Activated naive CD4-positive, alpha-beta T cell treated with anti-CD3 and anti-CD28 coated beads for 36 hours (primary cell): Measurements from ENCODE around the gene CDC27. TPM values are rescaled to one million over a fixed set of nuclear protein-coding genes. Genes with fewer than 3 reads are reported as not detected.
"Not testable (repeated sequence)": the region's sequence is repeated elsewhere in the genome, so short reads cannot be mapped to it uniquely, and the experiment has no call there.

Source experiments
- CTCF ChIA-PET: fragments of 350-600 bp; sonication (Branson Sonifier 250); formaldehyde crosslinking; loops from one replicate; lab custom pipeline; 2021; ENCODE audit warnings: antibody characterized with exemption; lab: Charles Lee
- DNase-seq: peaks from one replicate; pipeline ENCODE4 v3.0.0-alpha.2; 2020
- H3K27ac Mint-ChIP-seq: one replicate; pipeline ENCODE4 v1.8.0; 2021; ENCODE audit warnings: mild to moderate bottlenecking, mixed read lengths
- H3K27me3 Mint-ChIP-seq: one replicate; pipeline ENCODE4 v1.8.0; 2021; ENCODE audit warnings: low read depth, mixed read lengths
- H3K36me3 Mint-ChIP-seq: one replicate; pipeline ENCODE4 v1.8.0; 2021; ENCODE audit warnings: low read depth, mixed read lengths
- H3K4me1 Mint-ChIP-seq: one replicate; pipeline ENCODE4 v1.8.0; 2021; ENCODE audit warnings: low read depth, mixed read lengths
- H3K4me3 Mint-ChIP-seq: one replicate; pipeline ENCODE4 v1.8.0; 2021; ENCODE audit warnings: mild to moderate bottlenecking, moderate library complexity, mixed read lengths
- H3K9me3 Mint-ChIP-seq: one replicate; pipeline ENCODE4 v1.8.0; 2021; ENCODE audit warnings: mixed read lengths
- intact Hi-C: fragments of 100-400 bp; cut with micrococcal nuclease; formaldehyde crosslinking; loops from one replicate; pipeline ENCODE4 v1.15.1; 2023
- total RNA-seq, 2 experiments: library from RNA; stranded (reverse); gene quantifications; one replicate each; pipeline ENCODE4 v1.2.3, GENCODE V29; 2021

Gene CDC27
- total RNA-seq, 2 experiments from 2014 or later = 105 to 117 TPM

DNA sequence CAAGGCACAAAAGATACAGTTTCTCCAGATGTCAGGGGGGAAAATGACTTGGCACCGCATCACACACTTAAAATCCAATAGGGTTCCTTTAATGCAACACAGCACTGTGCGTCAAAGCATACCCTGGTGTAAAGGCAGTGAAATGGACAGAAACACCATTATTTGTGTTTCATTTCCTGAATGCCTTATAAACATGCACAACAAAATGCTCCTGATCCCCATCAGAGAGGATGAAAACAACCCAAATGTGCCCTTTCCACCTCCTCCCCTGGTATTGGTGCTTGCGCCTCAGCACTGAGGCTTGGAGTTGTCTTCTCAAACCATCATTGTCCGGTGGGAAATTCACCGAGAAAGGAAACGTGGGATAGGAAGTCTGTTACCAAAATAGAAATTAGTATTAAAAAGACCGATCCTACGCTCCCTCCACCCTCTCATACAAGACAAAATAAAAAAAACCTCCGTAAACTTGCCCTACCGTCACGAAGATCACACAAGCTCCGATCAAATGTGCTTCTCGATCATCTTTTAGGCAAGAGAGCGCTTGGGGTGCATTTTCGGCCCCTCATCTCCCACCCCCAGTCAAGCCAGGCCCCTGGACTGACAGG lies 722 bp downstream of the CDC27 start:
- Mint-ChIP-seq H3K4me1 (peaks cover 34% of the 10 kb centered on the region), H3K27ac (peak overlapping the region; percentile 91), H3K9me3 (no peaks in the 10 kb centered on the region), H3K4me3 (peak overlapping the region; percentile 84), H3K27me3 (no peaks in the 10 kb centered on the region), H3K36me3 (peaks cover 10% of the 10 kb centered on the region)
- intact Hi-C loops = loop anchor here (10.0 kb wide), 2 partner anchors 64 to 264 kb away; partner anchors contain the start of gene GOSR2
- DNase-seq = peak; percentile 44
- CTCF ChIA-PET = interaction anchor here (0.5 to 1.1 kb wide), 3 partner anchors 12 to 758 kb away, joined by 3 to 5 read pairs (median 3); no protein-coding TSS in a partner anchor

DNA sequence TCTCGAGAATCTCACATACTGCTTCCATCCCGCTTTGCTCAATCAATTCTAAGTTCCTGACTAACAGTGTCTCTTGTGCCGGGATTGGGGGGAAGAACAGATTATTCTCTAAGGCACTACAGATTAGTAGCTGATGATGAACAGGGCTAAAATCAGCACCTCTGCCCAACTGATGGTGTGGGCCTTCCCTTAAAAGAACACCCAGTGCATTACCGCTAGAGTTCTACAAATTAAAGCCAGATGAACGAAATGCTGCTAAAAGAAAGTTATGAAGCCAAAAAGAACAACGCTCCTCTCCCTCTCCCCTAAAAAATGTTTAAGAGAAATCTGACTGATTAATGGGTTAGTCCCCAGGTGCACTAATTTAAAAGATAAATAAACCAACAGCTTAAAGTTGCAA lies 4.4 kb downstream of the CDC27 start:
- intact Hi-C loops = loop anchor here (10.0 kb wide), 2 partner anchors 60 to 260 kb away; partner anchors contain the start of gene GOSR2
- Mint-ChIP-seq H3K4me1 (peaks cover 38% of the 10 kb centered on the region), H3K9me3 (no peaks in the 10 kb centered on the region), H3K27me3 (no peaks in the 10 kb centered on the region), H3K27ac (no peak overlapping the region), H3K36me3 (peaks cover 17% of the 10 kb centered on the region), H3K4me3 (no peak overlapping the region)
- DNase-seq = no peak
- CTCF ChIA-PET = no interaction called here

DNA sequence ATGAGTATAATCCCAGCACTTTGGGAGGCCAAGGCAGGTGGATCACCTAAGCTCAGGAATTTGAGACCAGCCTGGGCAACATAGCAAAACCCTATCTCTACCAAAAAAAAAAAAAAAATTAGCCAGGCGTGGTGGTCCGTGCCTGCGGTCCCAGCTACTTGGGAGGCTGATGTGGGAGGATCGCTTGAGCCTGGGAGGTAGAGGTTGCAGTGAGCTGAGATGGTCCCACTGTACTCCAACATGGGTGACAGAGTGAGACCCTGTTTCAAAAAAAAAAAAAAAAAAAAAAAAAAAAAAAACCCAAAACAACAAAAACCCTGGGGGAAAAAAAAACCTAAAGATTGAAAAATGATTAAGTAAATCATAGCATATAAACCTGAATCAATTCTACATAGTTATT lies 8.1 kb downstream of the CDC27 start:
- H3K27me3 Mint-ChIP-seq, H3K4me3 Mint-ChIP-seq, DNase-seq, H3K9me3 Mint-ChIP-seq, CTCF ChIA-PET, H3K27ac Mint-ChIP-seq: not testable (repeated sequence)
- Mint-ChIP-seq H3K36me3 (peaks cover 23% of the 10 kb centered on the region), H3K4me1 (peaks cover 38% of the 10 kb centered on the region)
- intact Hi-C loops = loop anchor here (10.0 kb wide), 2 partner anchors 56 to 256 kb away; partner anchors contain the start of gene GOSR2

DNA sequence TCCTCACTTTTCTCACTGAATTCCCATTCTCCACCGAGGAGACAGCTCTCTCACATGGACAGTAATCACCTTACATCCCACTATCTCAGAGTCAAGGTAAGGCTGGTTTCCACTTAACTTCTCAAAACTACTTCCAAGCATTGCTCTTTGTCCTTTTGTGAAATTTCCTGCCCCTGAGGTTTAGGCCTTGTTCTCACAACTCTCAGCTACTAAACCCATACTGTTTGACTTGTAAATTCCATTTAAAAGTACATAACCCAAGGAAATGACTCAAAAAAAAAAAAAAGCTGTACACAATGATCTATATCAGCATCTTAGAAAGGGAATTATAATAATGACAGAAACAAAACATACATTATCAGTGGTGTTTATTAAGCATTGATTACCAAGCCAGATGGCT lies 8.8 kb downstream of the CDC27 start:
- no peaks in the 10 kb centered on the region for H3K9me3 Mint-ChIP-seq
- no peaks in the 10 kb centered on the region for H3K27me3 Mint-ChIP-seq
- no peak overlapping the region for H3K27ac Mint-ChIP-seq
- H3K36me3 Mint-ChIP-seq = peaks cover 22% of the 10 kb centered on the region
- CTCF ChIA-PET = no interaction called here
- H3K4me3 Mint-ChIP-seq = no peak overlapping the region
- H3K4me1 Mint-ChIP-seq = peaks cover 36% of the 10 kb centered on the region
- intact Hi-C loops = loop anchor here (10.0 kb wide), 2 partner anchors 56 to 256 kb away; partner anchors contain the start of gene GOSR2
- DNase-seq = no peak

DNA sequence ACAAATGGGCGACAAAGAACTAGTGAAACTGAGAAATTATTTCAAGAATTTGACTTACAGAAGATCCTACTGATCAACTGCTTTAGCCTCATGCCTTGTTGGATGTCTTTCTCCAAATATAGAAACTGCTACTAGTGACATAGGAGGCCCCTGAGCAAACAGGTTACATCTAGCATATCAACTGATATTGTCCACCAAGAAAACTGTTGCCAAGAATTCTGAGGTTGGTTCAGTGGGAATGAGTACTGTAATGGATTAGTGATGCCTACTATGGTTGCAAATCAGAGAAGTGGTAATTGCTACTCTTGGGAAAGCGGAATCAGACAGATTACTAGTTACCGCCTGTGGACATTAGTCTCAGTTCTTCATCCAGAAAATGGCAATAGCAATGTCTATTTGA lies 10.0 kb downstream of the CDC27 start:
- intact Hi-C loops = no loop called here
- Mint-ChIP-seq H3K4me3 (no peak overlapping the region), H3K27me3 (no peaks in the 10 kb centered on the region), H3K27ac (no peak overlapping the region), H3K4me1 (peaks cover 34% of the 10 kb centered on the region), H3K36me3 (peaks cover 25% of the 10 kb centered on the region), H3K9me3 (no peaks in the 10 kb centered on the region)
- no peak for DNase-seq
- CTCF ChIA-PET = no interaction called here

DNA sequence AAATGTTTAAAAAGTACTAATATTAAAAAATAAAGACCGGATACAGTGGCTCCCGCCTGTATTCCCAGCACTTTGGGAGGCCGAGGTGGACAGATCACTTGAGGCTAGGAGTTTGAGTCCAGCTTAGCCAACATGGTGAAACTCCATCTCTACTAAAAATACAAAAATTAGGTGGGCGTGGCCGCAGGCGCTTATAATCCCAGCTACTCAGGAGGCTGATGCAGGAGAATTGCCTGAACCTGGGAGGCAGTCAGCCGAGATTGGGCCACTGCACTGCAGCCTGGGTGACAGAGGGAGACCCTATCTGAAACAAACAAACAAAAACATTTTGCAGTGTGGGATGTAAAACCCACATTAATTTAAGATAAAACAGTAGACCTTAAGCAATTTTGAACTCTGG lies 11.8 kb downstream of the CDC27 start:
- CTCF ChIA-PET = no interaction called here
- peaks cover 34% of the 10 kb centered on the region for H3K4me1 Mint-ChIP-seq
- no peaks in the 10 kb centered on the region for H3K9me3 Mint-ChIP-seq
- peaks cover 24% of the 10 kb centered on the region for H3K36me3 Mint-ChIP-seq
- intact Hi-C loops = no loop called here
- DNase-seq = no peak
- no peak overlapping the region for H3K27ac Mint-ChIP-seq
- no peak overlapping the region for H3K4me3 Mint-ChIP-seq
- H3K27me3 Mint-ChIP-seq = no peaks in the 10 kb centered on the region

DNA sequence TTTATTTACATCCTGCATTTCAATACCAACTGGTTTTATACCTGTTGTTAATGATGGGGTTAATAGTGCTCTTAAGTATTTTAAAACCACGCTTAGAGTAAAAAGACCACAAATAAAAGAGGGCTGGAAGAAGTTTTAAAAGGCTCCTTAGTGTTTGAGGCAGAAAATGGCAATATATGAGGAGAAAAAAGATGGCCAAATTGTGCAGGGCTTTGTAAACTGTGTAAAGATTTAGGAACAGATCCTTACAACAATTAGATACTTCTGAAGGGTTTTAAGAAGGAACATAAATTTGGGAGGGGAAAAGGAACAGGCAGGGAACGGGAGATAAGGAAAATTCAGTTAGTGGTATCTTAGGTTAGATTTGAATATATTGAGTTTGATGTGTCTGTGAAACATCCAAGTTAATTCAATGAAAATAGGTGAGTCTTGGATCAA lies 12.7 kb downstream of the CDC27 start:
- Mint-ChIP-seq H3K9me3 (no peaks in the 10 kb centered on the region), H3K4me3 (no peak overlapping the region), H3K27me3 (no peaks in the 10 kb centered on the region), H3K36me3 (peaks cover 24% of the 10 kb centered on the region), H3K4me1 (peaks cover 34% of the 10 kb centered on the region), H3K27ac (no peak overlapping the region)
- intact Hi-C loops = no loop called here
- CTCF ChIA-PET = no interaction called here
- DNase-seq = no peak

DNA sequence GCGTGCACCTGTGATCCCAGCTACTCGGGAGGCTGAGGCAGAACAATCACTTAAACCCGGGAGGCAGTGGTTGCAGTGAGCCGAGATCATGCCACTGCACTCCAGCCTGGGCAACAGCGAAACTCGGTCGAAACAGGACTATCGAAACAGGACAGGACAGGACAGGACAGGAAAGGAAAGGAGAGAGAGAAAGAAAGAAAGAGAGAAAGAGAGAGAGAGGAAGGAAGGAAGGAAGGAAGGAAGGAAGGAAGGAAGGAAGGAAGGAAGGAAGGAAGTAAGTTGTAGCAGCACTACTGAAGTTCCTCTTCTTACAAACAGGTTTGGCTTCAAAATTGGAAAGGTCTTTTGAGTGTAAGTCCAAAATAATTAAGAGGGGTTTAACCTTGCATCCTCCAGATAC lies 14.3 kb downstream of the CDC27 start:
- H3K27ac Mint-ChIP-seq, H3K9me3 Mint-ChIP-seq, H3K27me3 Mint-ChIP-seq, intact Hi-C loops, H3K4me3 Mint-ChIP-seq, CTCF ChIA-PET, DNase-seq: not testable (repeated sequence)
- peaks cover 19% of the 10 kb centered on the region for H3K36me3 Mint-ChIP-seq
- H3K4me1 Mint-ChIP-seq = peaks cover 28% of the 10 kb centered on the region

DNA sequence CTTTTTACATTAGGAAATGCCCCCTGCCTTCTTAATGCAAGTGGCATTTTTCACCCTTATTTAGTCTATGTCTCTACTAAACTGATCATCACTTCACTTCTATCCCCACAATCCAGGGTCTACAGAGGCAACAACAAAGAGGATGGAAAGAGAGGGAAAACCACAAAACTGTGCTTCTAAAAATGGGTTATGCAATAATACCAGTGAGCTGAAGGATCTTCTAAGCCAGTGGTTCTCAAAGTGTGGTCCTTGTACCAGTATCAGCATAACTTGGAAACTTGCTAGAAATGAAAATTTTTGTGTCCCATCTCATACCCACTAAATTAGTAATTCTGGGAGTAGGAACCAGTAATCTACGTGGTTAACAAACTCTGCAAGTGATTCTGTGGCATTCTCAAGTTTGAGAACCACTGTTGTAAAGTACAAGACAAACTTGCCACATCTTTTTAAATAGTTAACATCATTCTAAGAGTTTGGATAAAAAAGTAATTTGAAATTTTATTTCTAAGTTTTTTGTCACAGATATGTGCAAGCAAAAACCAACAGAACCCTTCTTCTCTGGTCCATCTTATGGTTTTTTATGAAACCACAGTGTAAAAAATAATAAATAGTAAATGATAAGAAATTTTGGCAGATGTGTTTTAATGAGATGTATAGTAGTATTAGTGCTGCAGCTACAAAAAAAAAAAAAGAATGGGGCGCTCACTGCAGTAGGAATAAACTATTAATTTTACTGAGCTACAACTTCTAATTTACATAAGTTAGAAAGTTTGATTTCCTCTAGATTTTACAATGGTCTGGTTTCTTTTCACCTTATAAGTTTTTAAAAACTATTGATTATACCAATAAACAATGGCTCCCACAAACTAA lies 16.2 kb downstream of the CDC27 start:
- CTCF ChIA-PET = interaction anchor here (1.0 kb wide), 1 partner anchor 33 kb away, joined by 5 read pairs; no protein-coding TSS in a partner anchor

DNA sequence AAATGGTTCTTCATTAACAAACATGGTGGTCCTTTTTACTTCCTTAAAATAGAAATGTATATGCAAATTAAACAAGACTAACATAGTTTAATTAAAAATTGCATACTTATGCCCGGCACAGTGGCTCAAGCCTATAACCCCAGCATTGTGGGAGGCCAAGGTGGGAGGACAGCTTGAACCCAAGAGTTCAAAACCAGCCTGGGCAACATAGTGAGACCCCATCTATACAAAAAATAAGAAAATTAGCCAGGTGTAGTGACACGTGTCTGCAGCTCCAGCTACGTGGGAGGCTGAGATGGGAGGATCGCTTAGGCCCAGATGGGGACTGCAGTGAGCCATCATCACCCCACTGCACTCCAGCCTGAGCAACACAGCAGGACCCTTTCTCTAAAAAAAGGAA lies 18.4 kb downstream of the CDC27 start:
- intact Hi-C loops = no loop called here
- Mint-ChIP-seq H3K27ac (no peak overlapping the region), H3K36me3 (peaks cover 14% of the 10 kb centered on the region), H3K4me3 (no peak overlapping the region), H3K27me3 (no peaks in the 10 kb centered on the region), H3K4me1 (peaks cover 11% of the 10 kb centered on the region), H3K9me3 (no peaks in the 10 kb centered on the region)
- CTCF ChIA-PET = no interaction called here
- DNase-seq = no peak

More for the DNA sequence above, 16.2 kb downstream of the CDC27 start:
- no peak for DNase-seq
- Mint-ChIP-seq H3K4me1 (peaks cover 25% of the 10 kb centered on the region), H3K27me3 (no peaks in the 10 kb centered on the region), H3K36me3 (peaks cover 16% of the 10 kb centered on the region), H3K4me3 (no peak overlapping the region), H3K9me3 (no peaks in the 10 kb centered on the region), H3K27ac (no peak overlapping the region)
- intact Hi-C loops = no loop called here

DNA sequence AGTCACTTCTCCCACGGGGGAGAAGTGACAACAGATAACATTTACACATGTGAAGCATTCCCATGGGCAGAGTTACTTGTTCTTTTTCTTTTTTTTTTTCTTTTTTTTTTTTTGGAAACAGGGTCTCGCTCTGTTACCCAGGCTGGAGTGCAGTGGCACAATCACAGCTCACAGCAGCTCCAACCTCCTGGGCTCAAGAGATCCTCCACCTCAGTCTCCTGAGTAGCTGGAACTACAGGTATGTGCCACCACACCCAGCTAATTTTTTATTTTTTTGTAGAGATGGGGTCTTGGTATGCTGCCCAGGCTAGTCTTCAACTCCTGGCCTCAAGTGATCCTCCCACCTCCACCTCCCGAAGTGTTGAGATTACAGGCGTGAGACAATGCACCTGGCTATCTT lies 20.2 kb downstream of the CDC27 start:
- DNase-seq, H3K4me1 Mint-ChIP-seq, intact Hi-C loops, H3K27me3 Mint-ChIP-seq, CTCF ChIA-PET, H3K4me3 Mint-ChIP-seq, H3K27ac Mint-ChIP-seq, H3K9me3 Mint-ChIP-seq: not testable (repeated sequence)
- H3K36me3 Mint-ChIP-seq = peaks cover 11% of the 10 kb centered on the region

DNA sequence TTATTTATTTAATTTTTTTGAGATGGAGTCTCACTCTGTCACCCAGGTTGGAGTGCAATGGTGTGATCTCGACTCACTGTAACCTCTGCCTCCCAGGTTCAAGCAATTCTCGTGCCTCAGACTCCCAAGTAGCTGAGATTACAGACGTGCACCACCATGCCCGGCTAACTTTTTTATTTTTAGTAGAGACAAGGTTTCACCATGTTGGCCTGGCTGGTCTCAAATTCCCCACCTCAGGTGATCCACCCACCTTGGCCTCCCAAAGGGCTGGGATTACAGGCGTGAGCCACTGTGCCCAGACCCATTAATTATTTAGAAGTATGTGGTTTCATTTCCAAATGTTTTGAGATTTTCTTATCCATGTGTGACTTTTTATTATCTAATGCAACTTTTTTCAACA lies 22.2 kb downstream of the CDC27 start:
- Mint-ChIP-seq H3K36me3 (peaks cover 15% of the 10 kb centered on the region), H3K4me1 (peaks cover 17% of the 10 kb centered on the region)
- intact Hi-C loops, CTCF ChIA-PET, H3K9me3 Mint-ChIP-seq, DNase-seq, H3K27me3 Mint-ChIP-seq, H3K27ac Mint-ChIP-seq, H3K4me3 Mint-ChIP-seq: not testable (repeated sequence)
